Gastrocnemius medialis (tissue), 4 donors: ENCODE results near the gene HCN2. TPM values are rescaled to one million over a fixed set of nuclear protein-coding genes. Genes with fewer than 3 reads are reported as not detected.

ENCODE experiments used
- total RNA-seq, 4 donors: library from RNA; depleted of rRNA; stranded (reverse); fragments of >200 nt; gene quantifications; one replicate each; pipeline versions ENCODE4 v1.1.0 to v1.2.3, GENCODE V29; 2016

Gene HCN2
- total RNA-seq, 4 donors from 2014 or later, result 0.10 TPM; not detected in 3

Other genes starting within 250 kb of the HCN2 start
- gene MIER2, start 245.1 kb upstream of the HCN2 start, total RNA-seq, result 10 to 100 TPM; 10.6 to 21.0 (median 16.5) TPM
- gene C2CD4C, start 180.7 kb upstream of the HCN2 start, total RNA-seq, result under 1 TPM; 0.15 to 0.78 (median 0.38) TPM
- gene SHC2, start 128.8 kb upstream of the HCN2 start, total RNA-seq, result 1 to 10 TPM; 2.1 to 6.2 (median 4.5) TPM
- under 1 TPM in 1 of 4 donors, not detected in 3; 0.18 TPM for gene MADCAM1, start 93.4 kb upstream of the HCN2 start, total RNA-seq
- 10 to 100 TPM; 29.5 to 64.7 (median 35.6) TPM for gene TPGS1, start 82.4 kb upstream of the HCN2 start, total RNA-seq
- gene CDC34, start 58.1 kb upstream of the HCN2 start, total RNA-seq, result 100 to 1,000 TPM in 3 of 4 donors, 10 to 100 TPM in 1; 99.0 to 174 (median 138) TPM
- gene GZMM, start 45.8 kb upstream of the HCN2 start, total RNA-seq, result under 1 TPM in 1 of 4 donors, not detected in 3; 0.49 TPM
- 100 to 1,000 TPM; 305 to 380 (median 364) TPM for gene BSG, start 17.3 kb upstream of the HCN2 start, total RNA-seq
- 10 to 100 TPM; 43.9 to 83.4 (median 73.8) TPM for gene POLRMT, start 43.7 kb downstream of the HCN2 start, total RNA-seq
- not detected for gene FGF22, start 50.0 kb downstream of the HCN2 start, total RNA-seq
- 100 to 1,000 TPM in 3 of 4 donors, 10 to 100 TPM in 1; 72.3 to 148 (median 129) TPM for gene RNF126, start 73.3 kb downstream of the HCN2 start, total RNA-seq
- gene FSTL3, start 86.5 kb downstream of the HCN2 start, total RNA-seq, result 10 to 100 TPM in 3 of 4 donors, 1 to 10 TPM in 1; 7.5 to 20.1 (median 15.9) TPM
- gene PRSS57, start 105.6 kb downstream of the HCN2 start, total RNA-seq, result not detected
- 10 to 100 TPM in 1 of 4 donors, 1 to 10 TPM in 3; 4.4 to 10.2 (median 7.2) TPM for gene PALM, start 119.1 kb downstream of the HCN2 start, total RNA-seq
- gene MISP, start 161.2 kb downstream of the HCN2 start, total RNA-seq, result 1 to 10 TPM in 1 of 4 donors, not detected in 3; 1.2 TPM
- 10 to 100 TPM; 29.8 to 51.7 (median 36.7) TPM for gene PTBP1, start 207.6 kb downstream of the HCN2 start, total RNA-seq
- not detected for gene PLPPR3, start 232.1 kb downstream of the HCN2 start, total RNA-seq
- gene AZU1, start 238.0 kb downstream of the HCN2 start, total RNA-seq, result not detected